ENCODE measurements around the gene UBE2G2. TPM values are rescaled to one million over a fixed set of nuclear protein-coding genes. Genes with fewer than 3 reads are reported as not detected.

UBE2G2 gene, protein sequence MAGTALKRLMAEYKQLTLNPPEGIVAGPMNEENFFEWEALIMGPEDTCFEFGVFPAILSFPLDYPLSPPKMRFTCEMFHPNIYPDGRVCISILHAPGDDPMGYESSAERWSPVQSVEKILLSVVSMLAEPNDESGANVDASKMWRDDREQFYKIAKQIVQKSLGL
- total RNA-seq, result 100 to 1,000 TPM in 1 of 4 donors, 10 to 100 TPM in 3; 90.4 to 127 (median 95.3) TPM

DNA sequence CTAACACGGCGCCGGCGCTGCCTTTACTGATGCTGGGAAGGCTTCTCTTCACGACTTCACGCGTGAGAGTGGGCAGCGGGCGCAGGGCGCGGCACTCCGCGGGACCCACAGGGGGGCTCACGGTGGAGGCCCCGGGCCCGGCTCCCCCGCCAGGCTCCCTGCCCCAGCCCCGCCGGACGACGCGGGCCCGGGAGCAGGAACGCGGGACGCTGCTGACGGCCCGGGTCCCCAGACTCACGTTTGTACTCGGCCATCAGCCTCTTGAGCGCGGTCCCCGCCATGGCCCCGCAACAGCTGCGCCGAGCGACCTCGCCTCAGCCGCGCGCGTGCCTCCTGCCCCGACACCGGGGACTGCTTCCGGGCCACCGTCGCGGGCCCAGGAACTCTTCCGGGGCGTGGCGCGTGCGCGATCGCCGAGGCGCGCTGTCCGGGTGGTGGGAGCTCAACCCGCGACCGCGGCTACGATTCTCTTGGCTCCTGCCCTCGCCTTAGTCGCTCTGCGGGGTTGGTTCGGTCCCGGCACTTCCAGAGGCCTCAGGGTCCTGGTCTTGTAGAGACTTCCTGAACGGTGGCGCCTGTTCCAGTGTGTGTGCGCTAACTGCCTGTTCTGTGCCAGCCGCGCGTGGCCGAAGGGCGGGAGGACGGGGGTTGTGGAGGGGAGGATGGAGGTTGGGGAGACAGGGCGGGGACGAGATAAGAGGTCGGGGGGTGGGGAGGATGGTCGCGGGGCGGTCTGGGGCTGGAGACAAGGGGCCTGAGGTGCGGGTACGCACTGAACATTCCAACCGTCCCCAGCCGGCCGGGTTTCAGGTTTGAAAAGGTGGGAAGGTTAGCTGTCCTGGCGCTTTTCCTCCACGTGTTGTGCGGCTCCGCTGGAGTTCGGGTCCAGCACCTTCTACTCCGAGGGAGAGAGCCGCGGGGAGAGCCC is at the start of gene UBE2G2:
Gene UBE2G2, minus strand, starts transcription at position 353 of the 928 bp plus-strand sequence. Its CDS starts 72 bp downstream, at position 281.
- Histone ChIP-seq H3K9me3 (no peaks in the 10 kb centered on the region), H3K4me3 (replicated peaks in 1 of 3) (peak within 1 kb of the TSS; percentile 36 to 90 (median 81)), H3K4me1 (peaks cover 28 to 36% of the 10 kb centered on the region in 2 donors), H3K27me3 (no peaks in the 10 kb centered on the region), H3K36me3 (peaks cover 7 to 20% of the 10 kb centered on the region in 2 donors), H3K27ac (peak within 1 kb of the TSS; percentile 11 to 62 (median 58))
- DNase-seq, result peak; percentile 73 to 75
- WGBS, 2 donors, result 0 to 1% methylated on average over 43 to 49 of the region's 97 CpGs
- intact Hi-C loops (cut with DNase I), result loop anchor here (5.0 kb wide), 1 partner anchor 71 kb away; the partner anchor contains the start of gene PTTG1IP
- TF ChIP-seq POLR2A (IDR thresholded peaks at IDR 0.05), result peak in 1 of 2 donors; percentile 75
- TF ChIP-seq, protein P1, sequence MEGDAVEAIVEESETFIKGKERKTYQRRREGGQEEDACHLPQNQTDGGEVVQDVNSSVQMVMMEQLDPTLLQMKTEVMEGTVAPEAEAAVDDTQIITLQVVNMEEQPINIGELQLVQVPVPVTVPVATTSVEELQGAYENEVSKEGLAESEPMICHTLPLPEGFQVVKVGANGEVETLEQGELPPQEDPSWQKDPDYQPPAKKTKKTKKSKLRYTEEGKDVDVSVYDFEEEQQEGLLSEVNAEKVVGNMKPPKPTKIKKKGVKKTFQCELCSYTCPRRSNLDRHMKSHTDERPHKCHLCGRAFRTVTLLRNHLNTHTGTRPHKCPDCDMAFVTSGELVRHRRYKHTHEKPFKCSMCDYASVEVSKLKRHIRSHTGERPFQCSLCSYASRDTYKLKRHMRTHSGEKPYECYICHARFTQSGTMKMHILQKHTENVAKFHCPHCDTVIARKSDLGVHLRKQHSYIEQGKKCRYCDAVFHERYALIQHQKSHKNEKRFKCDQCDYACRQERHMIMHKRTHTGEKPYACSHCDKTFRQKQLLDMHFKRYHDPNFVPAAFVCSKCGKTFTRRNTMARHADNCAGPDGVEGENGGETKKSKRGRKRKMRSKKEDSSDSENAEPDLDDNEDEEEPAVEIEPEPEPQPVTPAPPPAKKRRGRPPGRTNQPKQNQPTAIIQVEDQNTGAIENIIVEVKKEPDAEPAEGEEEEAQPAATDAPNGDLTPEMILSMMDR (IDR thresholded peaks at IDR 0.05), result no peak

DNA sequence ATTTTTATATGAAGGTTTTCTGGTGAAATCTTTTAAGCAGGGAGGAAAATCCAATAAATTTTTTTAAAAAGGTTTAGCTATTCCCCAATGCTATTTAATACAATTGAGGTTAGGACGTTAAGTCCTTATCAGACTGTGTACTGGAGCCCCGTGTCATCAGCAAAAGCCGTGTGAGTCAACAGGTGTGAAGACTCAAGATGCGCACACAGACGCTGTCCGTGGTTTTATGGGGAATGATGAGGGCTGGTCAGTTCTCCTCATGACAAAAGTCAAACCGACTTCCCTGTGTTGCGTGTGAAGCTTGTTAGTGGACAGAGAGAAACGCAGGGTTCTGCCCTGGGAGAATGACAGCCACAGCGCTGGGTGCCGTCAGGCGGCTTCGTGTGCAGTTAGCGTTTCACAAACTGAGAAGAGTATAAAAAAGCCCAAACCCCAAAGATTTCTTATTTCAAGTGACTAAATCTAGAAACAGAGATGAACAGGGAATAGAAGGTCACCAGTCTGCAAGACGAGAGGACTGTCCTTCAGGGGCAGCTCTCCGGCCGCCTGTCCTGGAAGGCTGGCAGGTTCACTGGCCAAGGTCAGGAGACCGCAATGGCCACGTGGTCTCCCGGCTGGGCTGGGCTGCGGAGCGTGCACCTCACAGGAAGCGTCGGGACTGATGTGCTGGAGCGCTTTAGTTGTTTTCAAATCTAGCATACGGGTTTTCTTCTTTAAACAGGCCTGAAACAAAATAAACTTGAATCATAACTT is 49.5 kb upstream of the UBE2G2 start:
- no peak for DNase-seq
- Histone ChIP-seq H3K4me1 (peaks cover 11 to 13% of the 10 kb centered on the region in 2 donors), H3K27me3 (no peaks in the 10 kb centered on the region), H3K27ac (no peak overlapping the region), H3K4me3 (replicated peaks in 1 of 3) (no peak overlapping the region), H3K9me3 (no peaks in the 10 kb centered on the region), H3K36me3 (peaks cover 49 to 54% of the 10 kb centered on the region in 2 donors)
- TF ChIP-seq, protein P1 (IDR thresholded peaks at IDR 0.05), result no peak
- no peak for TF ChIP-seq POLR2A (IDR thresholded peaks at IDR 0.05)
- intact Hi-C loops (cut with DNase I), result no loop called here
- 86 to 93% methylated on average over 26 of the region's 26 CpGs for WGBS, 2 donors

DNA sequence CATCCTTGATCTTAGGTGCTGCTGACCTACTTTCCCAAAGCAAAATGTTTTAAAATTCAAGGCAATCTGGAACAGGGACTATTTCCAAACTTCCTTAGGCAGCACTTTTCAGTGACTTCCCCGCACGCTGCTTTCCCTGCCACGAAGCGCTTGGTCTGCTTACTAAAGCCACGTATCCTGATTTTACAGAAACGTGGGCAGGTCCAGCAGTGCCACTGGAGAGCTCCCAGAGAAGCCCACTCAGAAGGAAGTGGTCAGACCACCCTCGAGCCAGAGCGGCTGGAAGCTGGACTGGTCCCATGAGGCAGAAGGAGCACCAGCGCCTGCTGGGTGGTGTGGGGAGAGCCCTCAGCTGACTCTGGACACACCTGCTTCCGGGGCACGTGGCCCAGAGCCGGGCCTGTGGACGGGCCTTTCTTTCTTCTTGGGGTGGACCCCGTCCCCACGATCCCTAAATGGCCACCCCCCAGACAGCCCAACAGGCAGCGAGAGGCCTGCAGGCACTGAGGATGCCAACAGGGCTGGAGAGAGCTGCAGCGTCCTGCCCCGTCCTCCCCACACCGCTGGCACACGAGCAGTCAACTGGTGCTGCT is 48.7 kb upstream of the UBE2G2 start:
- Histone ChIP-seq H3K27me3 (no peaks in the 10 kb centered on the region), H3K4me3 (replicated peaks in 1 of 3) (no peak overlapping the region), H3K9me3 (no peaks in the 10 kb centered on the region), H3K36me3 (peaks cover 41 to 46% of the 10 kb centered on the region in 2 donors), H3K27ac (no peak overlapping the region), H3K4me1 (peaks cover 18 to 20% of the 10 kb centered on the region in 2 donors)
- TF ChIP-seq, protein P1 (IDR thresholded peaks at IDR 0.05), result no peak
- TF ChIP-seq POLR2A (IDR thresholded peaks at IDR 0.05), result no peak
- no peak for DNase-seq
- intact Hi-C loops (cut with DNase I), result no loop called here
- WGBS, 2 donors, result 88 to 95% methylated on average over 14 to 20 of the region's 20 CpGs

DNA sequence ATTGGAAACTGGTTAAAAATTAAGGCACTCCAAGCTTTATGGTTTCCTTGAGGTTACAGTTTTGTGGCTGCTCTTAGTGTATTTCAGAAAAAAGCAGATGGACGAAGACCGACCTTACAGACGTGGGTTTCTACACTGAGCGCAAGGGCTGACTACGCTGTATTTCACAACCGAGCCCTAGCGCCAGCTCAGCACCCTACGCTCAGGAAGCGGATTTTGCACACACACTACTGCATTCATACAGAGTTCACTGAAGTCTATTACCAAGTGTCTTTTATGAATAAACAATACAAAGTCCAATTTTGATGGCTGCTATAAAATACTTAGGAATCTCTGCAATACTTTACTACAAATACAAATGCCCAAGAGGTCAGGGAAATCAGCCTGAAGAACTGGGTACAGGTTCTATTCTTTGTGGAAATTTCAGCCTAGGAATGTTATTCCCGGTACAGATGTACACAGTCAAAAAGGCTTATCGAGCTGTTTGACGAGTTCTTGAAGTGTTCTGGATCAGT is 48.1 kb upstream of the UBE2G2 start:
- H3K36me3 ChIP-seq, result peaks cover 35 to 40% of the 10 kb centered on the region in 2 donors
- intact Hi-C loops (cut with DNase I), result no loop called here
- no peaks in the 10 kb centered on the region for H3K27me3 ChIP-seq
- peaks cover 18 to 20% of the 10 kb centered on the region in 2 donors for H3K4me1 ChIP-seq
- DNase-seq, result no peak
- no peak for TF ChIP-seq POLR2A (IDR thresholded peaks at IDR 0.05)
- TF ChIP-seq, protein P1 (IDR thresholded peaks at IDR 0.05), result no peak
- no peaks in the 10 kb centered on the region for H3K9me3 ChIP-seq
- H3K27ac ChIP-seq, result no peak overlapping the region
- WGBS, 2 donors, result 82 to 83% methylated on average over 12 of the region's 12 CpGs
- H3K4me3 ChIP-seq (replicated peaks in 1 of 3), result no peak overlapping the region
